Nephron (organoid): ENCODE results near the gene PTX4.

ENCODE experiments used
- H3K27ac Mint-ChIP-seq, 3 experiments: 2 replicates each; pipeline ENCODE4 v1.8.0; 2020; ENCODE audit warnings: mixed read lengths in 3 of 3, mild to moderate bottlenecking in 2 of 3, moderate library complexity in 1 of 3
- H3K27me3 Mint-ChIP-seq: 2 replicates; pipeline ENCODE4 v1.8.0; 2021; ENCODE audit warnings: low read depth, mild to moderate bottlenecking, moderate library complexity, mixed read lengths
- H3K36me3 Mint-ChIP-seq: 2 replicates; pipeline ENCODE4 v1.8.0; 2020; ENCODE audit warnings: low read depth, mixed read lengths
- H3K4me1 Mint-ChIP-seq: 2 replicates; pipeline ENCODE4 v1.8.0; 2020; ENCODE audit warnings: mixed read lengths
- H3K4me3 Mint-ChIP-seq, 3 experiments: 2 replicates each; pipeline ENCODE4 v1.8.0; 2020; ENCODE audit warnings: mild to moderate bottlenecking in 3 of 3, mixed read lengths in 3 of 3, moderate library complexity in 2 of 3
- H3K9me3 Mint-ChIP-seq: 2 replicates; pipeline ENCODE4 v1.8.0; 2020; ENCODE audit warnings: mixed read lengths
- TF ChIP-seq, protein P1 (sequence below), 3 experiments: fragments of 200-600 bp; sonication (generic); IDR thresholded peaks; one replicate each; pipeline ENCODE4 v1.5.0; 2021; ENCODE audit warnings: antibody characterized with exemption in 3 of 3; ENCODE audit not compliant: unreplicated experiment in 3 of 3

The PTX4 gene

GRCh38 chr16:1505912-1506311 lies 17.2 kb upstream of the PTX4 start:
- Mint-ChIP-seq H3K4me3 (no peak overlapping the region), H3K36me3 (peaks cover 22% of the 10 kb centered on the region), H3K4me1 (no peaks in the 10 kb centered on the region), H3K9me3 (no peaks in the 10 kb centered on the region), H3K27ac (no peak overlapping the region), H3K27me3 (no peaks in the 10 kb centered on the region)
- TF ChIP-seq, protein P1, sequence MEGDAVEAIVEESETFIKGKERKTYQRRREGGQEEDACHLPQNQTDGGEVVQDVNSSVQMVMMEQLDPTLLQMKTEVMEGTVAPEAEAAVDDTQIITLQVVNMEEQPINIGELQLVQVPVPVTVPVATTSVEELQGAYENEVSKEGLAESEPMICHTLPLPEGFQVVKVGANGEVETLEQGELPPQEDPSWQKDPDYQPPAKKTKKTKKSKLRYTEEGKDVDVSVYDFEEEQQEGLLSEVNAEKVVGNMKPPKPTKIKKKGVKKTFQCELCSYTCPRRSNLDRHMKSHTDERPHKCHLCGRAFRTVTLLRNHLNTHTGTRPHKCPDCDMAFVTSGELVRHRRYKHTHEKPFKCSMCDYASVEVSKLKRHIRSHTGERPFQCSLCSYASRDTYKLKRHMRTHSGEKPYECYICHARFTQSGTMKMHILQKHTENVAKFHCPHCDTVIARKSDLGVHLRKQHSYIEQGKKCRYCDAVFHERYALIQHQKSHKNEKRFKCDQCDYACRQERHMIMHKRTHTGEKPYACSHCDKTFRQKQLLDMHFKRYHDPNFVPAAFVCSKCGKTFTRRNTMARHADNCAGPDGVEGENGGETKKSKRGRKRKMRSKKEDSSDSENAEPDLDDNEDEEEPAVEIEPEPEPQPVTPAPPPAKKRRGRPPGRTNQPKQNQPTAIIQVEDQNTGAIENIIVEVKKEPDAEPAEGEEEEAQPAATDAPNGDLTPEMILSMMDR (IDR thresholded peaks at IDR 0.05; ENCODE audit: unreplicated experiment in 3 of 3): no peak

DNA sequence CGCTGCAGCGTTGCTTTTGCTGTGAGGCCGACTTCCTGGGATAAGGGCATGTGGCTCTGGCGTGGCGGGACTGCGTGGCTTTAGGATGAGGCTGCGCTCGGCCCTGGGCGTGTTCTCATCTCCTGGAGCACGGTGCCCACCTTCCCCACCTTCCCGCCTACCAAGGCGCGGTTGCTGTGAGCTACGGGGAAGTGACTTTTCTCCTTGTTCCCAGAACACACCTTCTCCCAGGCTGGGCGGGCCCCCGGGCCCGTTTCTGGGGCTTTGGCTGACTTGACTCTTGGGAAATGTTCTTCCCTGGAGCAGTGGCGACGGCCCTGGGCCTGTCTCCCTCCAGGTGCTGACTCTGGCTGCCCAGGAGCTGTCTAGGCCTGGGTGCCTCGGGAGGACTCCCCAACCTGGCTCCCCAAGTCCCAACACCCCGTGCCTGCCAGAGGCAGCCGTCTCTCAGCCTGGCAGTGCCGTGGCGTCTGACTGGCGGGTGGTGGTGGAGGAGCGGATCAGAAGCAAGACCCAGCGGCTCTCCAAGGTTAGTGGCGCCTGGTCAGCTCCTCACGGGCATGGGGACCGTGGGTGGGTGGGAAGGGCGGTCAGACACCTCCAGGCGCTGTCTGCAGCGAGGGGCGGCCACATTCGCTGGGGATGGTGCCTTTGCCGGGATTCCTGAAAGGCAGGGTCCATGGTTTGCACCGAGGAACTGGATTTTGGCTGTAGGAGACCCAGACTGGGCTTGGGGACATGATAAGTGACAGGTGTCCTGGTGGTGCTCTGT lies 16.5 kb upstream of the PTX4 start:
- no peak overlapping the region for H3K4me3 Mint-ChIP-seq
- H3K4me1 Mint-ChIP-seq: no peaks in the 10 kb centered on the region
- H3K36me3 Mint-ChIP-seq: peaks cover 22% of the 10 kb centered on the region
- H3K9me3 Mint-ChIP-seq: no peaks in the 10 kb centered on the region
- TF ChIP-seq, protein P1 (IDR thresholded peaks at IDR 0.05; ENCODE audit: unreplicated experiment in 3 of 3): no peak
- no peak overlapping the region for H3K27ac Mint-ChIP-seq
- no peaks in the 10 kb centered on the region for H3K27me3 Mint-ChIP-seq

- H3K4me3 Mint-ChIP-seq: no peak overlapping the region
- TF ChIP-seq, protein P1 (IDR thresholded peaks at IDR 0.05; ENCODE audit: unreplicated experiment in 3 of 3): no peak
- no peaks in the 10 kb centered on the region for H3K9me3 Mint-ChIP-seq
- peaks cover 26% of the 10 kb centered on the region for H3K36me3 Mint-ChIP-seq
- no peak overlapping the region for H3K27ac Mint-ChIP-seq
- H3K27me3 Mint-ChIP-seq: no peaks in the 10 kb centered on the region
- H3K4me1 Mint-ChIP-seq: no peaks in the 10 kb centered on the region
These were observed 14.6 kb upstream of the PTX4 start for GRCh38 chr16:1503110-1503955.

GRCh38 chr16:1502092-1503004 lies 13.6 kb upstream of the PTX4 start:
- no peak overlapping the region for H3K4me3 Mint-ChIP-seq
- H3K27me3 Mint-ChIP-seq: no peaks in the 10 kb centered on the region
- H3K27ac Mint-ChIP-seq: no peak overlapping the region
- TF ChIP-seq, protein P1 (IDR thresholded peaks at IDR 0.05; ENCODE audit: unreplicated experiment in 3 of 3): no peak
- peaks cover 27% of the 10 kb centered on the region for H3K36me3 Mint-ChIP-seq
- no peaks in the 10 kb centered on the region for H3K4me1 Mint-ChIP-seq
- H3K9me3 Mint-ChIP-seq: no peaks in the 10 kb centered on the region

DNA sequence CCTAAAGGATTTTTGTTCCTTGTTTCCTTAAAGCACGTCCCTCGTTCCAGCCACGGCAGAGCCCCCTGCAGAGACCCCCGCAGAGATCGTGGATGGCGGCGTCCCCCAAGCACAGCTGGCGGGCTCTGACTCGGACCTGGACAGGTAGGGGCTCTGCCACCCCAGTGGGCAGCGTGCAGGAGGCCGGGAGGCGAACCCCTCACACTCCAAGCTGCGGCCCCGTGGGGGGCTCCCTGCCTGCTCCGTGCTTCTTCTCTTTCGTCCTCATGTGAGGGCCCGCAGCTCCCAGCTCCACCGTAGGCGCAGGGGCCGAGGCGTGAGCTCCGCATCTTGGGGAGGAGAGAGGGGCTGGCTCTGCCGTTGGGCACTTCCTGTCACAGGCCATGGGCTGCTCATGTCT lies 12.9 kb upstream of the PTX4 start:
- no peaks in the 10 kb centered on the region for H3K9me3 Mint-ChIP-seq
- TF ChIP-seq, protein P1 (IDR thresholded peaks at IDR 0.05; ENCODE audit: unreplicated experiment in 3 of 3): no peak
- no peak overlapping the region for H3K27ac Mint-ChIP-seq
- H3K4me1 Mint-ChIP-seq: no peaks in the 10 kb centered on the region
- peaks cover 27% of the 10 kb centered on the region for H3K36me3 Mint-ChIP-seq
- no peaks in the 10 kb centered on the region for H3K27me3 Mint-ChIP-seq
- H3K4me3 Mint-ChIP-seq: no peak overlapping the region
